Loucy (cell line): ENCODE results near the gene SDK1.

Experiments used
- EZH2phosphoT487 ChIP-seq: fragments of 200-600 bp; IDR thresholded peaks from 2 replicates; pipeline ENCODE4 v1.6.1; 2018; ENCODE audit warnings: antibody characterized with exemption, mild to moderate bottlenecking, moderate library complexity, borderline replicate concordance
- TF ChIP-seq, protein P1 (sequence below): fragments of 200-600 bp; sonication (generic); conservative IDR thresholded peaks from 2 replicates; pipeline ENCODE4 v1.5.1; 2014; ENCODE audit warnings: mild to moderate bottlenecking, antibody characterized with exemption, low read length

DNA sequence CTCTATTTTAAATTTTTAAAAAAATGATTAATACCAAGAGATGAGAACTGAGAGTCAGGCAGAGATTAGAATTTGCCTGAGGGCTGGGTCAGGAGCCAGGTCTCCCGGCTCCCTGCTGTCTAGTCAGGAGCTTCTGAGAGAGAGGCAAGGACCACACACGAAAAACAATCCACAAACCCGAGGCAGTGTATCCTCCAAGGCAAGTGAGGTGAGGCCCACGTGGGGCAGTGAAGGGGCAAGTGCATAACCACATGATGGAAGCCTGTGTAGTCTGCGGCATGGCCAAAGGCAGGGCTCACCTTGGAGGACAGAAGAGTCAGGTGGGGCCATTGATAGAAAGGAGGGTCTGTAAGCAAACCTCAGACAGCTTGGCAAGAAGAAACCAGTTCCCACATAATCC, 839.9 kb downstream of the SDK1 start:
- TF ChIP-seq, protein P1, sequence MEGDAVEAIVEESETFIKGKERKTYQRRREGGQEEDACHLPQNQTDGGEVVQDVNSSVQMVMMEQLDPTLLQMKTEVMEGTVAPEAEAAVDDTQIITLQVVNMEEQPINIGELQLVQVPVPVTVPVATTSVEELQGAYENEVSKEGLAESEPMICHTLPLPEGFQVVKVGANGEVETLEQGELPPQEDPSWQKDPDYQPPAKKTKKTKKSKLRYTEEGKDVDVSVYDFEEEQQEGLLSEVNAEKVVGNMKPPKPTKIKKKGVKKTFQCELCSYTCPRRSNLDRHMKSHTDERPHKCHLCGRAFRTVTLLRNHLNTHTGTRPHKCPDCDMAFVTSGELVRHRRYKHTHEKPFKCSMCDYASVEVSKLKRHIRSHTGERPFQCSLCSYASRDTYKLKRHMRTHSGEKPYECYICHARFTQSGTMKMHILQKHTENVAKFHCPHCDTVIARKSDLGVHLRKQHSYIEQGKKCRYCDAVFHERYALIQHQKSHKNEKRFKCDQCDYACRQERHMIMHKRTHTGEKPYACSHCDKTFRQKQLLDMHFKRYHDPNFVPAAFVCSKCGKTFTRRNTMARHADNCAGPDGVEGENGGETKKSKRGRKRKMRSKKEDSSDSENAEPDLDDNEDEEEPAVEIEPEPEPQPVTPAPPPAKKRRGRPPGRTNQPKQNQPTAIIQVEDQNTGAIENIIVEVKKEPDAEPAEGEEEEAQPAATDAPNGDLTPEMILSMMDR: no peak
- TF ChIP-seq EZH2phosphoT487: no peak
